HEK293 (cell line): ENCODE measurements around the gene NOS1AP.

Source experiments
- ATF2 ChIP-seq: fragments of 450-650 bp; formaldehyde crosslinking; IDR thresholded peaks from 2 replicates; pipeline ENCODE4 v1.5.1; 2016; ENCODE audit warnings: missing biosample characterization, missing genetic modification characterization, low read depth
- EGR2 ChIP-seq: fragments of 450-650 bp; formaldehyde crosslinking; IDR thresholded peaks from 2 replicates; pipeline ENCODE4 v1.5.1; 2016; ENCODE audit warnings: low read depth, missing biosample characterization, missing genetic modification characterization
- HOXA7 ChIP-seq: sonication (generic); formaldehyde crosslinking; IDR thresholded peaks from 2 replicates; pipeline ENCODE4 v1.8.1; 2022; ENCODE audit warnings: missing genetic modification reagents, borderline replicate concordance
- HOXD13 ChIP-seq: sonication (generic); formaldehyde crosslinking; IDR thresholded peaks from 2 replicates; pipeline ENCODE4 v1.8.0; 2022; ENCODE audit warnings: missing genetic modification reagents, borderline replicate concordance
- KLF7 ChIP-seq: fragments of 450-650 bp; formaldehyde crosslinking; IDR thresholded peaks from 2 replicates; pipeline ENCODE4 v1.5.1; 2016; ENCODE audit warnings: missing biosample characterization, missing genetic modification characterization, borderline replicate concordance
- PRDM1 ChIP-seq: fragments of 450-650 bp; formaldehyde crosslinking; IDR thresholded peaks from 2 replicates; pipeline ENCODE4; 2016; ENCODE audit warnings: missing biosample characterization, missing genetic modification characterization
- RBAK ChIP-seq: fragments of 450-650 bp; formaldehyde crosslinking; IDR thresholded peaks from 2 replicates; pipeline ENCODE4 v1.5.1; 2016; ENCODE audit warnings: missing biosample characterization, missing genetic modification characterization
- REPIN1 ChIP-seq: fragments of 450-650 bp; formaldehyde crosslinking; IDR thresholded peaks from 2 replicates; pipeline ENCODE4 v1.5.1; 2017; ENCODE audit warnings: missing biosample characterization, missing genetic modification characterization, low read depth
- SALL2 ChIP-seq: fragments of 450-650 bp; formaldehyde crosslinking; IDR thresholded peaks from 2 replicates; pipeline ENCODE4 v1.5.0; 2017; ENCODE audit warnings: missing biosample characterization, mild to moderate bottlenecking, missing genetic modification characterization, borderline replicate concordance
- SETDB1 ChIP-seq: IDR thresholded peaks from one replicate; pipeline ENCODE4 v1.6.1; 2017; ENCODE audit warnings: mild to moderate bottlenecking, low read length, moderate library complexity, mixed read lengths; ENCODE audit not compliant: insufficient read length
- YY2 ChIP-seq: fragments of 450-650 bp; formaldehyde crosslinking; IDR thresholded peaks from 2 replicates; pipeline ENCODE4 v1.5.1; 2016; ENCODE audit warnings: missing biosample characterization, missing genetic modification characterization
- ZBTB48 ChIP-seq: fragments of 450-650 bp; formaldehyde crosslinking; IDR thresholded peaks from 2 replicates; pipeline ENCODE4 v1.5.1; 2016; ENCODE audit warnings: missing biosample characterization, missing genetic modification characterization
- ZNF133 ChIP-seq: fragments of 450-650 bp; formaldehyde crosslinking; IDR thresholded peaks from 2 replicates; pipeline ENCODE4 v1.5.1; 2016; ENCODE audit warnings: missing biosample characterization, missing genetic modification characterization
- ZNF214 ChIP-seq: fragments of 450-650 bp; formaldehyde crosslinking; IDR thresholded peaks from 2 replicates; pipeline ENCODE4 v1.5.1; 2017; ENCODE audit warnings: missing biosample characterization, mild to moderate bottlenecking, missing genetic modification characterization, borderline replicate concordance
- ZNF23 ChIP-seq: fragments of 450-650 bp; formaldehyde crosslinking; IDR thresholded peaks from 2 replicates; pipeline ENCODE4 v1.5.1; 2016; ENCODE audit warnings: missing biosample characterization, missing genetic modification characterization, borderline replicate concordance
- ZNF335 ChIP-seq: fragments of 450-650 bp; formaldehyde crosslinking; conservative IDR thresholded peaks from 2 replicates; pipeline ENCODE4 v1.5.1; 2016; ENCODE audit warnings: missing biosample characterization, missing genetic modification characterization
- ZNF404 ChIP-seq: fragments of 450-650 bp; formaldehyde crosslinking; IDR thresholded peaks from 2 replicates; pipeline ENCODE4 v1.5.1; 2017; ENCODE audit warnings: missing biosample characterization, missing genetic modification characterization
- ZNF416 ChIP-seq: fragments of 450-650 bp; formaldehyde crosslinking; IDR thresholded peaks from 2 replicates; pipeline ENCODE4 v1.5.1; 2016; ENCODE audit warnings: missing biosample characterization, missing genetic modification characterization
- ZNF596 ChIP-seq: fragments of 450-650 bp; IDR thresholded peaks from 2 replicates; pipeline ENCODE4 v1.5.0; 2018; ENCODE audit warnings: missing biosample characterization, mild to moderate bottlenecking, missing genetic modification characterization, moderate library complexity
- ZNF660 ChIP-seq: fragments of 450-650 bp; IDR thresholded peaks from 2 replicates; pipeline ENCODE4 v1.5.1; 2018; ENCODE audit warnings: missing biosample characterization, mild to moderate bottlenecking, missing genetic modification characterization
- ZNF747 ChIP-seq: fragments of 450-650 bp; formaldehyde crosslinking; IDR thresholded peaks from 2 replicates; pipeline ENCODE4 v1.5.1; 2016; ENCODE audit warnings: missing biosample characterization, missing genetic modification characterization
- ZNF792 ChIP-seq: fragments of 450-650 bp; formaldehyde crosslinking; IDR thresholded peaks from 2 replicates; pipeline ENCODE4 v1.5.1; 2016; ENCODE audit warnings: missing biosample characterization, missing genetic modification characterization
- ZNF837 ChIP-seq: fragments of 450-650 bp; formaldehyde crosslinking; IDR thresholded peaks from 2 replicates; pipeline ENCODE4 v1.5.1; 2016; ENCODE audit warnings: missing biosample characterization, missing genetic modification characterization
- ZSCAN4 ChIP-seq: fragments of 450-650 bp; formaldehyde crosslinking; IDR thresholded peaks from 2 replicates; pipeline ENCODE4 v1.5.1; 2017; ENCODE audit warnings: missing biosample characterization, missing genetic modification characterization
- TF ChIP-seq, protein P1 (sequence below): fragments of 450-650 bp; formaldehyde crosslinking; IDR thresholded peaks from 2 replicates; pipeline ENCODE4 v1.5.1; 2016; ENCODE audit warnings: missing biosample characterization, missing genetic modification characterization
- TF ChIP-seq, protein P2 (sequence below): fragments of 450-650 bp; formaldehyde crosslinking; IDR thresholded peaks from 2 replicates; pipeline ENCODE4 v1.5.1; 2016; ENCODE audit warnings: missing biosample characterization, missing genetic modification characterization
- TF ChIP-seq, protein P3 (sequence below): fragments of 450-650 bp; formaldehyde crosslinking; IDR thresholded peaks from 2 replicates; pipeline ENCODE4 v1.5.1; 2017; ENCODE audit warnings: missing biosample characterization, missing genetic modification characterization
- TF ChIP-seq, protein P4 (sequence below): fragments of 450-650 bp; formaldehyde crosslinking; IDR thresholded peaks from 2 replicates; pipeline ENCODE4 v1.5.1; 2016; ENCODE audit warnings: missing biosample characterization, missing genetic modification characterization
- TF ChIP-seq, protein P5 (sequence below): fragments of 450-650 bp; formaldehyde crosslinking; IDR thresholded peaks from 2 replicates; pipeline ENCODE4 v1.5.1; 2016; ENCODE audit warnings: missing biosample characterization, missing genetic modification characterization

The NOS1AP gene

DNA sequence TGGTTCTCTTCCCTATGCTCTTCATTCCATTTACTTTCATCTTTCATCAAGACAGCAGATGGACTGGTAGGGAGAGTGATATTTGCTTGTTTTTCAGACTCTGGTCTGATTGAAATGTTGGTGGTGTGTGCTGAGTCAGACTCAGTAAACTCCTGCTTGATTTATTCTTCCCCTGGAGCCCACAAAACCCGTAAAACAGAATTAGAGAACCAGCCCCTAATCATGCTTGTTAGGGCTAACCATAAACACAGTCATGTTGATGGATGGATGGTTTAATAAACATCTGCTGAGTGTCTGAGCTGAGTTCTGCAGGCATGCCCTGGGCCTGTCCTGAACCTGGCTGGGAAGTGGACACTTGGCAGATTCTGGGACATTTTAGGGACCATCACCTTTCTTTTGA lies 24.8 kb downstream of the NOS1AP start (continued):
- TF ChIP-seq ZNF660 (tag by site-specific recombination) (no peak), RBAK (tag by site-specific recombination) (no peak), SETDB1 (no peak), HOXD13 (CRISPR knock-in tag) (no peak), KLF7 (tag by site-specific recombination) (no peak), EGR2 (no peak), REPIN1 (tag by site-specific recombination) (no peak), SALL2 (no peak), ZNF747 (tag by site-specific recombination) (no peak), ZNF214 (no peak), ZNF596 (tag by site-specific recombination) (peak; percentile 56; the same call in 1 of the 2 replicates), ZBTB48 (tag by site-specific recombination) (peak; percentile 91), ZSCAN4 (tag by site-specific recombination) (no peak), ZNF416 (tag by site-specific recombination) (no peak), HOXA7 (CRISPR knock-in tag) (no peak), ZNF404 (tag by site-specific recombination) (no peak), ZNF792 (tag by site-specific recombination) (no peak), ZNF837 (tag by site-specific recombination) (no peak), PRDM1 (tag by site-specific recombination) (no peak), YY2 (tag by site-specific recombination) (no peak), ZNF133 (tag by site-specific recombination) (no peak), ZNF23 (tag by site-specific recombination) (no peak), ZNF335 (tag by site-specific recombination) (no peak; the same call in 1 of the 2 replicates), ATF2 (0 out of 2 replicates have a peak, but pooled peaks have one; percentile 13)
- TF ChIP-seq, protein P1, sequence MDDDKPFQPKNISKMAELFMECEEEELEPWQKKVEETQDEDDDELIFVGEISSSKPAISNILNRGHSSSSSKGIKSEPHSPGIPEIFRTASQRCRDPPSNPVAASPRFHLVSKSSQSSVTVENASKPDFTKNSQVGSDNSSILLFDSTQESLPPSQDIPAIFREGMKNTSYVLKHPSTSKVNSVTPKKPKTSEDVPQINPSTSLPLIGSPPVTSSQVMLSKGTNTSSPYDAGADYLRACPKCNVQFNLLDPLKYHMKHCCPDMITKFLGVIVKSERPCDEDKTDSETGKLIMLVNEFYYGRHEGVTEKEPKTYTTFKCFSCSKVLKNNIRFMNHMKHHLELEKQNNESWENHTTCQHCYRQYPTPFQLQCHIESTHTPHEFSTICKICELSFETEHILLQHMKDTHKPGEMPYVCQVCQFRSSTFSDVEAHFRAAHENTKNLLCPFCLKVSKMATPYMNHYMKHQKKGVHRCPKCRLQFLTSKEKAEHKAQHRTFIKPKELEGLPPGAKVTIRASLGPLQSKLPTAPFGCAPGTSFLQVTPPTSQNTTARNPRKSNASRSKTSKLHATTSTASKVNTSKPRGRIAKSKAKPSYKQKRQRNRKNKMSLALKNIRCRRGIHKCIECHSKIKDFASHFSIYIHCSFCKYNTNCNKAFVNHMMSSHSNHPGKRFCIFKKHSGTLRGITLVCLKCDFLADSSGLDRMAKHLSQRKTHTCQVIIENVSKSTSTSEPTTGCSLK (tag by site-specific recombination) = no peak
- TF ChIP-seq, protein P2, sequence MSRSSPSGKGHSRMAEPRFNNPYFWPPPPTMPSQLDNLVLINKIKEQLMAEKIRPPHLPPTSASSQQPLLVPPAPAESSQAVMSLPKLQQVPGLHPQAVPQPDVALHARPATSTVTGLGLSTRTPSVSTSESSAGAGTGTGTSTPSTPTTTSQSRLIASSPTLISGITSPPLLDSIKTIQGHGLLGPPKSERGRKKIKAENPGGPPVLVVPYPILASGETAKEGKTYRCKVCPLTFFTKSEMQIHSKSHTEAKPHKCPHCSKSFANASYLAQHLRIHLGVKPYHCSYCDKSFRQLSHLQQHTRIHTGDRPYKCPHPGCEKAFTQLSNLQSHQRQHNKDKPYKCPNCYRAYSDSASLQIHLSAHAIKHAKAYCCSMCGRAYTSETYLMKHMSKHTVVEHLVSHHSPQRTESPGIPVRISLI (tag by site-specific recombination) = no peak
- TF ChIP-seq, protein P3, sequence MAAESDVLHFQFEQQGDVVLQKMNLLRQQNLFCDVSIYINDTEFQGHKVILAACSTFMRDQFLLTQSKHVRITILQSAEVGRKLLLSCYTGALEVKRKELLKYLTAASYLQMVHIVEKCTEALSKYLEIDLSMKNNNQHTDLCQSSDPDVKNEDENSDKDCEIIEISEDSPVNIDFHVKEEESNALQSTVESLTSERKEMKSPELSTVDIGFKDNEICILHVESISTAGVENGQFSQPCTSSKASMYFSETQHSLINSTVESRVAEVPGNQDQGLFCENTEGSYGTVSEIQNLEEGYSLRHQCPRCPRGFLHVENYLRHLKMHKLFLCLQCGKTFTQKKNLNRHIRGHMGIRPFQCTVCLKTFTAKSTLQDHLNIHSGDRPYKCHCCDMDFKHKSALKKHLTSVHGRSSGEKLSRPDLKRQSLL = no peak
- TF ChIP-seq, protein P4, sequence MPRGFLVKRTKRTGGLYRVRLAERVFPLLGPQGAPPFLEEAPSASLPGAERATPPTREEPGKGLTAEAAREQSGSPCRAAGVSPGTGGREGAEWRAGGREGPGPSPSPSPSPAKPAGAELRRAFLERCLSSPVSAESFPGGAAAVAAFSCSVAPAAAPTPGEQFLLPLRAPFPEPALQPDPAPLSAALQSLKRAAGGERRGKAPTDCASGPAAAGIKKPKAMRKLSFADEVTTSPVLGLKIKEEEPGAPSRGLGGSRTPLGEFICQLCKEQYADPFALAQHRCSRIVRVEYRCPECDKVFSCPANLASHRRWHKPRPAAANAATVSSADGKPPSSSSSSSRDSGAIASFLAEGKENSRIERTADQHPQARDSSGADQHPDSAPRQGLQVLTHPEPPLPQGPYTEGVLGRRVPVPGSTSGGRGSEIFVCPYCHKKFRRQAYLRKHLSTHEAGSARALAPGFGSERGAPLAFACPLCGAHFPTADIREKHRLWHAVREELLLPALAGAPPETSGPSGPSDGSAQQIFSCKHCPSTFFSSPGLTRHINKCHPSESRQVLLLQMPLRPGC (tag by site-specific recombination) = peak; percentile 72
- TF ChIP-seq, protein P5, sequence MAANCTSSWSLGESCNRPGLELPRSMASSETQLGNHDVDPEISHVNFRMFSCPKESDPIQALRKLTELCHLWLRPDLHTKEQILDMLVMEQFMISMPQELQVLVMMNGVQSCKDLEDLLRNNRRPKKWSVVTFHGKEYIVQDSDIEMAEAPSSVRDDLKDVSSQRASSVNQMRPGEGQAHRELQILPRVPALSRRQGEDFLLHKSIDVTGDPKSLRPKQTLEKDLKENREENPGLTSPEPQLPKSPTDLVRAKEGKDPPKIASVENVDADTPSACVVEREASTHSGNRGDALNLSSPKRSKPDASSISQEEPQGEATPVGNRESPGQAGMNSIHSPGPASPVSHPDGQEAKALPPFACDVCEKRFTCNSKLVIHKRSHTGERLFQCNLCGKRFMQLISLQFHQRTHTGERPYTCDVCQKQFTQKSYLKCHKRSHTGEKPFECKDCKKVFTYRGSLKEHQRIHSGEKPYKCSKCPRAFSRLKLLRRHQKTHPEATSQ (tag by site-specific recombination) = no peak
